GM23338 (cell line): ENCODE measurements around the gene PRSS57. TPM values are rescaled to one million over a fixed set of nuclear protein-coding genes. Genes with fewer than 3 reads are reported as not detected.

Source experiments
- CREB1 ChIP-seq: fragments of 250-450 bp; sonication (Bioruptor Pico); IDR thresholded peaks from 2 replicates; pipeline ENCODE4 v1.5.0; 2020; ENCODE audit warnings: low read depth, mild to moderate bottlenecking, moderate library complexity
- EZH2phosphoT487 ChIP-seq: fragments of 200-600 bp; sonication (generic); IDR thresholded peaks from one replicate; pipeline ENCODE4 v1.8.1; 2018; ENCODE audit warnings: antibody characterized with exemption; ENCODE audit not compliant: unreplicated experiment
- POLR2AphosphoS5 ChIP-seq: IDR thresholded peaks from 2 replicates; pipeline ENCODE4 v1.6.1; 2016; ENCODE audit warnings: antibody characterized with exemption, low read depth
- ZNF331 ChIP-seq: fragments of 250-450 bp; sonication (Bioruptor Pico); IDR thresholded peaks from 2 replicates; pipeline ENCODE4 v1.5.0; 2020; ENCODE audit warnings: low read depth, mild to moderate bottlenecking, moderate library complexity
- polyA plus RNA-seq: library from polyadenylated mRNA; unstranded; fragments of >200 nt; fragmentation: Nextera tagmentation; extraction: Ambion mirVana; gene quantifications from 2 replicates; pipeline ENCODE4 v1.2.1, GENCODE V29; 2016
- total RNA-seq: library from RNA; depleted of rRNA; stranded (reverse); fragments of >200 nt; shearing (Covaris generic); gene quantifications from 2 replicates; pipeline ENCODE4 v1.2.3, GENCODE V29; 2014
- TF ChIP-seq, protein P1 (sequence below): fragments of 250-450 bp; sonication (Bioruptor Pico); IDR thresholded peaks from 2 replicates; pipeline ENCODE4 v1.5.0; 2020; ENCODE audit warnings: mild to moderate bottlenecking, moderate library complexity
- TF ChIP-seq, protein P2 (sequence below), 2 experiments: fragments of 200-600 bp in 1 of 2; sonication (generic) in 1 of 2; conservative IDR thresholded peaks; 2 replicates each; pipeline versions ENCODE4 v1.5.1 to v1.6.1; 2016 to 2017; ENCODE audit warnings: antibody characterized with exemption in 2 of 2, low read depth in 2 of 2, mild to moderate bottlenecking in 2 of 2, moderate library complexity in 1 of 2

The PRSS57 gene
- total and polyA plus RNA-seq, 2 experiments from 2014 or later, result 0.34 TPM; not detected in 1

DNA sequence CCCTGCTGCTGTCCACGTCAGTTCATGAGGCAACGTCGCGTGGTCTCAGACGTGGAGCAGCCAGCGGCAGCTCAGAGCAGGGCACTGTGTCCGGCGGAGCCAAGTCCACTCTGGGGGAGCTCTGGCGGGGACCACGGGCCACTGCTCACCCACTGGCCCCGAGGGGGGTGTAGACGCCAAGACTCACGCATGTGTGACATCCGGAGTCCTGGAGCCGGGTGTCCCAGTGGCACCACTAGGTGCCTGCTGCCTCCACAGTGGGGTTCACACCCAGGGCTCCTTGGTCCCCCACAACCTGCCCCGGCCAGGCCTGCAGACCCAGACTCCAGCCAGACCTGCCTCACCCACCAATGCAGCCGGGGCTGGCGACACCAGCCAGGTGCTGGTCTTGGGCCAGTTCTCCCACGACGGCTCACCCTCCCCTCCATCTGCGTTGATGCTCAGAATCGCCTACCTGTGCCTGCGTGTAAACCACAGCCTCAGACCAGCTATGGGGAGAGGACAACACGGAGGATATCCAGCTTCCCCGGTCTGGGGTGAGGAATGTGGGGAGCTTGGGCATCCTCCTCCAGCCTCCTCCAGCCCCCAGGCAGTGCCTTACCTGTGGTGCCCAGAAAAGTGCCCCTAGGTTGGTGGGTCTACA lies 12.5 kb downstream of the PRSS57 start (continued):
- TF ChIP-seq, protein P1, sequence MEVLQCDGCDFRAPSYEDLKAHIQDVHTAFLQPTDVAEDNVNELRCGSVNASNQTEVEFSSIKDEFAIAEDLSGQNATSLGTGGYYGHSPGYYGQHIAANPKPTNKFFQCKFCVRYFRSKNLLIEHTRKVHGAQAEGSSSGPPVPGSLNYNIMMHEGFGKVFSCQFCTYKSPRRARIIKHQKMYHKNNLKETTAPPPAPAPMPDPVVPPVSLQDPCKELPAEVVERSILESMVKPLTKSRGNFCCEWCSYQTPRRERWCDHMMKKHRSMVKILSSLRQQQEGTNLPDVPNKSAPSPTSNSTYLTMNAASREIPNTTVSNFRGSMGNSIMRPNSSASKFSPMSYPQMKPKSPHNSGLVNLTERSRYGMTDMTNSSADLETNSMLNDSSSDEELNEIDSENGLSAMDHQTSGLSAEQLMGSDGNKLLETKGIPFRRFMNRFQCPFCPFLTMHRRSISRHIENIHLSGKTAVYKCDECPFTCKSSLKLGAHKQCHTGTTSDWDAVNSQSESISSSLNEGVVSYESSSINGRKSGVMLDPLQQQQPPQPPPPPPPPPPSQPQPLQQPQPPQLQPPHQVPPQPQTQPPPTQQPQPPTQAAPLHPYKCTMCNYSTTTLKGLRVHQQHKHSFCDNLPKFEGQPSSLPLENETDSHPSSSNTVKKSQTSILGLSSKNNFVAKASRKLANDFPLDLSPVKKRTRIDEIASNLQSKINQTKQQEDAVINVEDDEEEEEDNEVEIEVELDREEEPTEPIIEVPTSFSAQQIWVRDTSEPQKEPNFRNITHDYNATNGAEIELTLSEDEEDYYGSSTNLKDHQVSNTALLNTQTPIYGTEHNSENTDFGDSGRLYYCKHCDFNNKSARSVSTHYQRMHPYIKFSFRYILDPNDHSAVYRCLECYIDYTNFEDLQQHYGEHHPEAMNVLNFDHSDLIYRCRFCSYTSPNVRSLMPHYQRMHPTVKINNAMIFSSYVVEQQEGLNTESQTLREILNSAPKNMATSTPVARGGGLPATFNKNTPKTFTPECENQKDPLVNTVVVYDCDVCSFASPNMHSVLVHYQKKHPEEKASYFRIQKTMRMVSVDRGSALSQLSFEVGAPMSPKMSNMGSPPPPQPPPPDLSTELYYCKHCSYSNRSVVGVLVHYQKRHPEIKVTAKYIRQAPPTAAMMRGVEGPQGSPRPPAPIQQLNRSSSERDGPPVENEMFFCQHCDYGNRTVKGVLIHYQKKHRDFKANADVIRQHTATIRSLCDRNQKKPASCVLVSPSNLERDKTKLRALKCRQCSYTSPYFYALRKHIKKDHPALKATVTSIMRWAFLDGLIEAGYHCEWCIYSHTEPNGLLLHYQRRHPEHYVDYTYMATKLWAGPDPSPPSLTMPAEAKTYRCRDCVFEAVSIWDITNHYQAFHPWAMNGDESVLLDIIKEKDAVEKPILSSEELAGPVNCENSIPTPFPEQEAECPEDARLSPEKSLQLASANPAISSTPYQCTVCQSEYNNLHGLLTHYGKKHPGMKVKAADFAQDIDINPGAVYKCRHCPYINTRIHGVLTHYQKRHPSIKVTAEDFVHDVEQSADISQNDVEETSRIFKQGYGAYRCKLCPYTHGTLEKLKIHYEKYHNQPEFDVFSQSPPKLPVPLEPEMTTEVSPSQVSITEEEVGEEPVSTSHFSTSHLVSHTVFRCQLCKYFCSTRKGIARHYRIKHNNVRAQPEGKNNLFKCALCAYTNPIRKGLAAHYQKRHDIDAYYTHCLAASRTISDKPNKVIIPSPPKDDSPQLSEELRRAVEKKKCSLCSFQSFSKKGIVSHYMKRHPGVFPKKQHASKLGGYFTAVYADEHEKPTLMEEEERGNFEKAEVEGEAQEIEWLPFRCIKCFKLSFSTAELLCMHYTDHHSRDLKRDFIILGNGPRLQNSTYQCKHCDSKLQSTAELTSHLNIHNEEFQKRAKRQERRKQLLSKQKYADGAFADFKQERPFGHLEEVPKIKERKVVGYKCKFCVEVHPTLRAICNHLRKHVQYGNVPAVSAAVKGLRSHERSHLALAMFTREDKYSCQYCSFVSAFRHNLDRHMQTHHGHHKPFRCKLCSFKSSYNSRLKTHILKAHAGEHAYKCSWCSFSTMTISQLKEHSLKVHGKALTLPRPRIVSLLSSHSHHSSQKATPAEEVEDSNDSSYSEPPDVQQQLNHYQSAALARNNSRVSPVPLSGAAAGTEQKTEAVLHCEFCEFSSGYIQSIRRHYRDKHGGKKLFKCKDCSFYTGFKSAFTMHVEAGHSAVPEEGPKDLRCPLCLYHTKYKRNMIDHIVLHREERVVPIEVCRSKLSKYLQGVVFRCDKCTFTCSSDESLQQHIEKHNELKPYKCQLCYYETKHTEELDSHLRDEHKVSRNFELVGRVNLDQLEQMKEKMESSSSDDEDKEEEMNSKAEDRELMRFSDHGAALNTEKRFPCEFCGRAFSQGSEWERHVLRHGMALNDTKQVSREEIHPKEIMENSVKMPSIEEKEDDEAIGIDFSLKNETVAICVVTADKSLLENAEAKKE, result no peak
- TF ChIP-seq EZH2phosphoT487 (no peak), CREB1 (CRISPR knock-in tag) (no peak), POLR2AphosphoS5 (no peak), ZNF331 (CRISPR knock-in tag) (no peak)
- TF ChIP-seq, protein P2, sequence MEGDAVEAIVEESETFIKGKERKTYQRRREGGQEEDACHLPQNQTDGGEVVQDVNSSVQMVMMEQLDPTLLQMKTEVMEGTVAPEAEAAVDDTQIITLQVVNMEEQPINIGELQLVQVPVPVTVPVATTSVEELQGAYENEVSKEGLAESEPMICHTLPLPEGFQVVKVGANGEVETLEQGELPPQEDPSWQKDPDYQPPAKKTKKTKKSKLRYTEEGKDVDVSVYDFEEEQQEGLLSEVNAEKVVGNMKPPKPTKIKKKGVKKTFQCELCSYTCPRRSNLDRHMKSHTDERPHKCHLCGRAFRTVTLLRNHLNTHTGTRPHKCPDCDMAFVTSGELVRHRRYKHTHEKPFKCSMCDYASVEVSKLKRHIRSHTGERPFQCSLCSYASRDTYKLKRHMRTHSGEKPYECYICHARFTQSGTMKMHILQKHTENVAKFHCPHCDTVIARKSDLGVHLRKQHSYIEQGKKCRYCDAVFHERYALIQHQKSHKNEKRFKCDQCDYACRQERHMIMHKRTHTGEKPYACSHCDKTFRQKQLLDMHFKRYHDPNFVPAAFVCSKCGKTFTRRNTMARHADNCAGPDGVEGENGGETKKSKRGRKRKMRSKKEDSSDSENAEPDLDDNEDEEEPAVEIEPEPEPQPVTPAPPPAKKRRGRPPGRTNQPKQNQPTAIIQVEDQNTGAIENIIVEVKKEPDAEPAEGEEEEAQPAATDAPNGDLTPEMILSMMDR (conservative IDR thresholded peaks at IDR 0.05; ENCODE audit: low read depth in 2 of 2), result no peak
